ENCODE results near the gene ALOX12B.
"Not testable (repeated sequence)": the region's sequence is repeated elsewhere in the genome, so short reads cannot be mapped to it uniquely, and the experiment has no call there.

ALOX12B gene

GRCh38 chr17:8081876-8082275, 5.6 kb downstream of the ALOX12B start:
- DNase-seq: no peak

GRCh38 chr17:8080799-8081219, 6.7 kb downstream of the ALOX12B start:
- no peak for DNase-seq

GRCh38 chr17:8080208-8080798, 7.2 kb downstream of the ALOX12B start:
- DNase-seq: no peak

- DNase-seq: no peak
These were observed 8.0 kb downstream of the ALOX12B start for GRCh38 chr17:8079291-8080207.

- DNase-seq: not testable (repeated sequence)
These were observed 9.6 kb downstream of the ALOX12B start for GRCh38 chr17:8077939-8078338.

- no peak for DNase-seq
These were observed 10.8 kb downstream of the ALOX12B start for GRCh38 chr17:8076502-8077266.

- no peak for DNase-seq
These were observed 11.8 kb downstream of the ALOX12B start for GRCh38 chr17:8075574-8076342.

GRCh38 chr17:8075081-8075480, 12.4 kb downstream of the ALOX12B start:
- DNase-seq: no peak

GRCh38 chr17:8074554-8074953, 13.0 kb downstream of the ALOX12B start:
- no peak for DNase-seq

- no peak for DNase-seq
These were observed 13.7 kb downstream of the ALOX12B start for GRCh38 chr17:8073627-8074484.

GRCh38 chr17:8072729-8073461, 14.6 kb downstream of the ALOX12B start:
- DNase-seq: no peak

GRCh38 chr17:8072341-8072728, 15.2 kb downstream of the ALOX12B start:
- no peak for DNase-seq

- DNase-seq: no peak
These were observed 16.0 kb downstream of the ALOX12B start for GRCh38 chr17:8071496-8071895.

- no peak for DNase-seq
These were observed 18.0 kb downstream of the ALOX12B start for GRCh38 chr17:8069587-8069860.

- DNase-seq: no peak
These were observed 18.6 kb downstream of the ALOX12B start for GRCh38 chr17:8068736-8069586.

- DNase-seq: no peak
These were observed 19.7 kb downstream of the ALOX12B start for GRCh38 chr17:8067806-8068205.

GRCh38 chr17:8066841-8067775, 20.4 kb downstream of the ALOX12B start:
- no peak for DNase-seq

- DNase-seq: no peak
These were observed 22.9 kb downstream of the ALOX12B start for GRCh38 chr17:8064561-8065019.

Data from NCI-H2107 (cell line).